Stimulated activated CD4-positive, alpha-beta T cell treated with anti-CD3 and anti-CD28 coated beads, Interleukin-4, amount 100 ng/mL, for 48 hours (primary cell): ENCODE data around the gene KCNQ5.
"Not testable (repeated sequence)": the region's sequence is repeated elsewhere in the genome, so short reads cannot be mapped to it uniquely, and the experiment has no call there.

Experiments used
- DNase-seq, 2 donors: peaks; one replicate each; pipeline ENCODE4 v3.0.0-alpha.2; 2020; ENCODE audit warnings: low read depth in 2 of 2

The KCNQ5 gene

DNA sequence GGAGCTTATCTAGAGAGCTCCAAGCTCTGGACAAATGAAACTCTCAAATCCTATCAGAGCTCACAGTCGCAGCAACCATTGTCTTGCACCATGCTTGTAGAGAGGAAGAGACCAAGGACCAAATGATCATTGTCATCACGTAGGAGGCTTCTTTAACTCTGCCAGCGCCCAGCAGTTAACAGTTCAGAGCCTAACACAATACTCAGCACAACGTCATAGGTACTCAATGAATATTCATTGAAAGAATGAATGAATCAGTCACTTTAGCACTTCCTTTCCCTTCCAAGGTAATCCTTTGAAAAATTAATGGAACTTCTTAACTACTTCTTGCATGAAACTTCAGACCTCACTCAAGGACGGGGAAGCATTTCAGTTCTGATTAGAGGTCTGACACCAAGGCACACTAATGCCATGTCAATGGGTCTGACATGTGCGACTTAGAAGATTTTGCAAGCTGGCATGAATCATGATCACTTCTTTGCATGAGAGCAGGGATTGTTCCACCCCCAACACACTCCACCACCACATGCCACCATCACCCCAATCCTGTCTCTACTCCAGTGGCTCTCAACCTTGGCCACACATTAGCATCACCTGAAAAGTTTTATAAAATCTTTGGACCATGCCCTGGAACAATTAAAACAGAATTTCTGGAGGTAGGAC lies 558.3 kb downstream of the KCNQ5 start:
- no peak for DNase-seq

DNA sequence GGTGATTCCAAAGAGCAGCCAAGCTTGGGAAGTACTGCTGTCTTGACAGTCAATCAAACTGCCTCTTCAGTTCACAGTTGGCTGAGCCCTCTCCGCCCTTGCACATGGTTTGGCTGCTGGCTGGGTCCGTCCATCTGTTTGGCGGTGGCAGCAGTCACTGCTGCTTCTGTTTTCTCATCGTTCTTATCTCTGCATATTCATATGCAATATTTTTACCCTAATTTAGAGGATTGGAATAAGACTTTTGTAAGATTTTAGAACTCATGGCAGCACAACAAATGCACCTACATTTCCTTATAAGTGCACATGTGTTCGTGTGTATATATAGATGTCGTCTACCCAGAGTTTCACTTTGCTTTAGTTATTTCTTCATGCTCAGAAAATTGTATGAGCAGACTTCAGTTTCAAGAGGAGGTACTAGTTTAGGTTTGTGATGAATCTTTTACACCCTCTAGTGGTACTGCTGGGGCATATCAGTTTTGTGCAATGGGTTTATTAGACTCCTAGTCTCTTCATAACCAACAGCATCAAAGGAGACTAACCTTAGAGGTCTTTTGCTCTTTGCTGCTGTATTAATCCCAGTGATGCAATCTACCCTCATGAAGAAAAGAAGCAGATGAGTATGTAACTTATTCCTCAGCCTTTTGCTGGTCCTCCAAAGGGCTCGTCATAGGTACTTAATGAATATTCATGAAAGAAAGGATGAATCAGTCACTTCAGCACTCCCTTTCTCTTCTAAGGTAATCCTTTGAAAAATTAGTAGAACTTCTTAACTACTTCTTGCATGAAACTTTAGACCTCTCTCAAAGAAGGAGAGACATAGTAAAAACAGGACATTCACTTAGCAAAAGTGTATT lies 559.1 kb downstream of the KCNQ5 start:
- DNase-seq = no peak

DNA sequence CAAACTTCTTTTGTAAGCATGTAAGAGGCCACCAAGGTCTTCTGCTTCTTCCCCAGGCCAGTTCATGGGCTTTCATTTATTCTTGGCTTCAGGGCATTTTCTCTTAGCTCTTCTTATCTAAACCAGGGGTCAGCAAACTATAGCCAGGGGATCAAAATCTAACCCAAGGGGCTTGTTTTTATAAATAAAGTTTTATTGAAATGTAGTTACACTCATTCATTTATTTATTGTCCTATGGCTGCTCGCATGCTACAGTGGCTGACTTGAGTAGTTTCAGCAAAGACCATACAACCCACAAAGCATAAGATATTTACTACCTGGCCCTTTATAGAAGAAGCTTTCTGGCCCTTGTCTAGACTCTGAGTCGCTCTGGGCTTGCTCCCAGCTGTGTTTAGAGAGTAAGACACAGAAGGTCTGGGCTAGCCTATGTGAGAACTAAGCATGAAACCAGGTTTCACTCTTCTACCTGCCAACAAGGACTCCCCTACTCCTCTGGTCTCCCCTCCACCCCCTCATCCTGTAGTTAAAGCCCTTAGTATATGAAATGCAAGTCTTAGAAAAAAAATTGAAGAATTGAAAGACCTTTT lies 560.2 kb downstream of the KCNQ5 start:
- no peak for DNase-seq

DNA sequence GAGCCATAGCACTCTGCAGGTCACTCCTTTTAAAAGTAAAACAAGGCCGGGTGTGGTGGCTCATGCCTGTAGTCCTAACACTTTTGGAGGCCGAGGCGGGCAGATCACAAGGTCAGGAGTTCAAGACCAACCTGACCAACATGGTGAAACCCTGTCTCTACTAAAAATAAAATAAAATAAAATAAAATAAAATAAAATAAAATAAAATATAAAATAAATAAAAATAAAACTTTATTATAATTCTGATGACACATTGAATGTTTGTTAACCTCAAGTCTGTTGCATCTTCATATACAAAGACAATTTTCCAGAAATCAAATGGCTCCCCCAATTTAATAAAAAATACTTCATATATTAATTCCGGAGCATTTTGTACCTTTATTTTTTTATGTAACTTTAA lies 571.4 kb downstream of the KCNQ5 start:
- DNase-seq = not testable (repeated sequence)

DNA sequence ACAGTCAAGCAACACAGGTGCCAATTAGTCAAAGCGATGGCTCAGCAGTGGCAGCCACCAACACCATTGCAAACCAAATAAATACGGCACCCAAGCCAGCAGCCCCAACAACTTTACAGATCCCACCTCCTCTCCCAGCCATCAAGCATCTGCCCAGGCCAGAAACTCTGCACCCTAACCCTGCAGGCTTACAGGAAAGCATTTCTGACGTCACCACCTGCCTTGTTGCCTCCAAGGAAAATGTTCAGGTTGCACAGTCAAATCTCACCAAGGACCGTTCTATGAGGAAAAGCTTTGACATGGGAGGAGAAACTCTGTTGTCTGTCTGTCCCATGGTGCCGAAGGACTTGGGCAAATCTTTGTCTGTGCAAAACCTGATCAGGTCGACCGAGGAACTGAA lies 572.9 kb downstream of the KCNQ5 start:
- DNase-seq = no peak

DNA sequence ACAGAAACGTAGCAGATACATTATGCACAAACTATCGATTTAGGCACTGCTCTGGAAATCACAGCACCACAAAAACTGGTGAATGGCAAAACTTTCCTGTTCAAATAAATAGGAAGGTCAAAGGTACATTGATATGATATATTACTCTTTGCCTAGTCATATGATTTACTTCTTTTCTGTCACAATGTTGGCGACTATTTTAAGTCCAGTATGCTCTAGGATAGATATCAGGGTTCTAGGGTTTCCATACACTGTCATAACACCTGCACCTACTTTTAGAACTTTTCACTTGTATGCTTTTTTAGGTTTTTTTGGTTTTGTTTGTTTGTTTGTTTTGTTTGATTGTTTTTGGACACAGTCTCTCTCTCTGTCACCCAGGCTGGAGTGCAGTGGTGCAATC lies 578.4 kb downstream of the KCNQ5 start:
- DNase-seq = no peak

DNA sequence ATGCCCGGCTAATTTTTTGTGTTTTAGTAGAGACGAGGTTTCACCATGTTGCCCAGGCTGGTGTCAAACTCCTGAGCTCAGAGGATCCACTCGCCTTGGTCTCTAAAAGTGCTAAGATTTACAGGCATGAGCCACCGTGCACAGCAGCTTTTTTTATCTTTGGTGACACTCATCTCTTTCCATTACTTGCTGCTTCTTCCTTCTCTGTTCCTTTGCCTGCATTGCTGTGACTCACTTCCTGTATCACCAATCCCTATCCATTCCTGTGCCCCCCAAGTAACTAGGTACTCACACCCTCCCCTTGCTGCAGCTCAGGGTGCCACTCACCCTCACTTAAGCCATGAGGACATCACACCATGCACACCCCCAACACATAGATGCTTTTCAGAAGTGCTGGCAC lies 578.9 kb downstream of the KCNQ5 start:
- no peak for DNase-seq

DNA sequence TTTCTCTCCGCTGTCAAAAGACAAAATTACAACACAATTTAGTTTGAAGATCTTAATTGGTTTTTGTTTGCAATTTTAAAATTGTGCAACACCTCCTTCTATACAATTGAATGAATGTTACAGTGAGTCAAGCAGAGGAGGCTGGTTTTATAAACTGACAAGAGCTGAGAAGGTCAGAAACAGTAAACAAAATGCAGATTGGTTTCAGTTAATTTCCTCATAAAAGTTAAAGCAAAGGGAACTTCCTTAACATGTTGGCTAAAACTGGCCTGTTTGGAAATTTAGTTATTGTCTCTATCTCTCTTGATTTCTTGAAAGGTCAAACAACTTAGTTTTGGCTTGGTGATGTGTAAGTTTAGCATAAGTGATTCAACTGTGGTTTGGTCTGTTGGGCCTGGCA lies 581.2 kb downstream of the KCNQ5 start:
- DNase-seq = no peak

DNA sequence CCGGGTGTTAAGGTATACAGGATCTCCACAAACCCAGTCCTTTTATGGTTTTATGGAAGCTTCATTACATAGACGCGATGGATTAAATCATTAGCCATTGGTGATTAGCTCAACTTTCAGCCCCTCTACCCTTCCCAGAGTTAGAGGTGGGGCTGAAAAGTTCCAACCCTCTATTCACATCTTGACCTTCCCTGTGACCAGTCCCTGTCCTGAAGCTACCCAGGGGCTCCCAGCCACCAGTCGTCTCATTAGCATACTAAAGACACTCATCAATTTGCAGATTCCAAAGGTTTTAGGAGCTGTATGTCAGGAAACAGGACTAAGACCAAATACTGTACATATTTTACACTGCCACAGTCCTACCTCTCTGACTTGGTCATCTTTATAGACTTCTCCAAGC lies 582.4 kb downstream of the KCNQ5 start:
- no peak for DNase-seq

DNA sequence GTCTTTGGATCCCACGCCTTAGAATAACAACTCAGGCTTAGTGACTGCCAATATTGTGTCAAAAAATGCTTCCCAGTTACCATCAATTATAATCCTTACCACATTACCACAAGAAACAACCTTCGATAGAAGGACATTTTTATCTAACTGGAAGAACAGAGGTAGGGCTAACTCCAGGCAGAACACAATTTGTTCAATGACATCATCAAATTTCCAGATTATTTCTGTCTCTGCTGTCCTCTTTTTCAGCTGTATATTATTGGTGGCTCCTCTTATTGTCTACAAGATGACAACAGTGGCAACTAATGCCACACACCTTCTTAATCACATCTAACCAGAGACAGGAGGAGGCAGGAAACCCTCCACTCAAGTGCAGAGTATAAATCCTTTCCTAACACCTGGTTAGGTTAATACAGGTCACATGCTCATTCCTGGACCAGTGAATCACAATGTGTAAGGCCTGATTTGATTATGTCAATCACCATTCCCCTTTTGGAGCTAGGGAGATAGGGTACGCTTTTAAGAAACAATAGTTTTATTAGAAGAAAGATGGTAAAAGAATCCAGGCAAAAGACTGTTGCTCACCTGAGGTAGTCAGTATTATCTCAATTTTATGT lies 585.5 kb downstream of the KCNQ5 start:
- no peak for DNase-seq

DNA sequence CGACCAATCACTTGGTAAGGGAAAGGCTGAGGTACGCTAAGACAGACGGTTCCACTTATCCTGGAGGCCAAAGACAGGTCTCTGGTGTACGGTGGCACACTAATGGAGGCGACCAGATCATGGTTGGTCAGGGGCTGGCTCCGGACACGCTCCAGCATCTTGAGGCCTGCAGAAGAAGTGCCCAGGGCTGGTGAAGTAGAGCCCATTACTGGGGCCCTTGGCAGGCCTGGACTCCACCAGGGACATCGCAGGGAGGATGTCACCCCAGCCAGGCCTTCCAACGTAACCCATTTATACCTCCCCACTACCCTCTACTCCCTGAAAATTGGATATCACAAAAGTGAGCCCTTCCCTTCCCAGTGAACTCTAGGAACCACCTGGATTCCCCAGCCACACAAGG lies 587.3 kb downstream of the KCNQ5 start:
- DNase-seq = no peak

DNA sequence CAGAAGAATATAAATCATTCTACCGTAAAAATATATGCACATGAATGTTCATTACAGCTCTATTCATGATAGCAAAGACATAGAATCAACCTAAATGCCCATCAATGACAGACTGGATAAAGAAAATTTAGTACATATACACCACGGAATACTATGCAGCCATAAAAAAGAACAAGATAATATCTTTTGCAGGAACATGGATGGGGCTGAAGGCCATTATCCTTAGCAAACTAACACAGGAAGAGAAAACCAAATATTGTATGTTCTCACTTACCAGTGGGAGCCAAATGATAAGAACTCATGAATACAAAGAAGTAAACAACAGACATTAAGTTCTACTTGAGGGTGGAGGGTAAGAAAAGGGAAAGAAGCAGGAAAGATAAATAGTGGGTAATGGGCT lies 595.0 kb downstream of the KCNQ5 start:
- no peak for DNase-seq

DNA sequence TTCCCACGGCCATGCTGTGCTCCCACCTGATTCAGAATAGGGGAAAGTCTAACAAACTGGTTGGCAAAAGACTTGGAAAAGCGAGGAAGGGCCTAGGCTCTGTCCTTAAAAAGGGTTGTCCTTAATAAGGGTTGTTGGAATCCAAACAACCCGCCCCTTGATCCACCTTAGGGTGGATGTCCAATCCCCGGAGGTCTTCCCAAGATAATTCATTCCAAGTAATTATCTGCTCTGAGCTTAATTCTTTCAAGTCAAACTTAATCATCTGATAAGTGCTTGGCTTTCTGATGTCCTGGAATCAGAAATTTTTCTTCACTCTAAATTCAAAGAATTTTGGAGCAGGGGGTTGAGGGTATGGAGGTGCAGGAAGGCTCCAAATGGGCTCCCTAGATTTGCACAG lies 603.5 kb downstream of the KCNQ5 start, which contains the start of gene KHDC1L:
Gene KHDC1L, minus strand, starts transcription at position 101 of the 400 bp plus-strand sequence. Its CDS starts 88 bp downstream, at position 13.
- DNase-seq = no peak

DNA sequence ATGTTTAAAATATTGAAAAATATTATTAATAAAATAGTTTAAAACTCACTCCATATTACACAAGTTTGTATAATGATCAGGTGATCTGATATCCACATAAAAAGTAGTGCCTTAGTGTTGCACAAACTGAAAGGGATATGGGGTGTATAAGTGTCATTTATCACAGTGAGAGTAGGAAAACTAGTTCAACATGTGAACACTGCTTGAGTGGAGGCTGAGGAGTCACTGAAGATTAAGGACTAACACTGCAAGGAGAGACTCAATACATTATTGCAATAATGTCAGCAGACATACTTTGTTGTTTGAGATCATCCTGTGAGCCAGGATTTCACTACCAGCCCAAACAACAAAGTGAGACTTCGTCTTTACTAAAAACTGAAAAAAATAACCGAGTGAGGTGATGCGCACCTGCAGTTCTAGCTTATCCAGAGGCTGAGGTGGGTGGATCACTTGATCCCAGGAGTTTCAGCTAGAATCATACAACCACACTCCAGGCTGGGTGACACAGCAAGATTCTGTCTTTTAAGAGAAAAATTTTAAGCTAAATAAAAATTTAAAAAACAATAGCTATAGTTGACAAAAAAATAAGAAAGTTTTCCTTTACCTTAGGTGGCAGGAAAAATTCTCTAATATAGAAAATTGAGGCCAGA lies 605.9 kb downstream of the KCNQ5 start:
- no peak for DNase-seq

DNA sequence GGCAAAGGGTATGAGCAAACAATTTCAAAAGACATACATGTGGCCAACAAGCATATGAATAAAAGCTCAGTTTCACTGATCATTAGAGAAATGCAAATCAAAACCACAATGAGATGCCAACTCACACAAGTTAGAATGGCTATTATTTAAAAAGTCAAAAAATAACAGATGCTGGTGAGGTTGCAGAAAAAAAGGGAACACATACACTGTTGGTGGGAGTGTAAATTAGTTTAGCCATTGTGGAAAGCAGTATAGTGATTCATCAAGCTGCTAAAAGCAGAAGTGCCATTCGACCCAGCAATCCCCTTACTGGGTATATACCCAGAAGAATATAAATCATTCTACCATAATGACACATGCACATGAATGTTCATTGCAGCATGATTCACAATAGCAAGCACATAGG lies 610.1 kb downstream of the KCNQ5 start:
- DNase-seq = no peak

DNA sequence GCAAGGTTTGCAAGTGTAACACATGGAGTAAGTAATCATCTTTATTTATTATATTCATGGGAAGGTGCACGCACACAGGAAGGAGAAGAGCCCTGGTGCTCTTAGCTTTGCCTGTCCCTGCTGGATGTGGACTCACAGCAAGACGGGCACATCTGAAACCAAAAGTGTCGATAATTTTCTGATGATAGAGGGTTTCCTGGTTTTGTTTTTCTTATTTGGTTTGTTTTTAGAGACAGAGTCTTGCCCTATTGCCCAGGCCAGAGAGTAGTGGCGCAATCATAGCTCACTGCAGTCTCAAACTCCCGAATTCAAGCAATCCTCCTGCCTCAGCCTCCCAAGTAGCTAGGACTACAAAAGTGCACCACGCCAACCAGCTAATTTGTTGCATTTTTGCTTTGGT lies 611.2 kb downstream of the KCNQ5 start:
- no peak for DNase-seq

DNA sequence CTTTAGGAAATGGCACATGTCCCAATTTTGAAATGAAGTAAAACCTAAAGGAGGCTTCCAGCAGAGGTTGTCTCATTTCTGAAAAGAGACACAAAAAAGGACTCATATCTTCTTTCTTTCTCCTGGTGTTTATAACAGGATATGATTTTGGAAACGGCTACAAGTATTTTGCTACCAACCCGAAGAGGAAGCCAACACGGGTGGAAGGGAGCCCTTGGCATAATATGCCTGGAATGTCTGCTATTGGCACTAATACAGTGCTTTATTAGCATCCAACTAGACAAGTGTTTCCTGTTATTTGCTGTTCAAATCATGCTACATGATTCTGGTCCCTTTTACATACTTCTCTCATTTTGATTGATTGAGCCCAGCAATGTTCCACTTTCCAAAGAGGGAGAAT lies 612.1 kb downstream of the KCNQ5 start:
- DNase-seq = not testable (repeated sequence)

DNA sequence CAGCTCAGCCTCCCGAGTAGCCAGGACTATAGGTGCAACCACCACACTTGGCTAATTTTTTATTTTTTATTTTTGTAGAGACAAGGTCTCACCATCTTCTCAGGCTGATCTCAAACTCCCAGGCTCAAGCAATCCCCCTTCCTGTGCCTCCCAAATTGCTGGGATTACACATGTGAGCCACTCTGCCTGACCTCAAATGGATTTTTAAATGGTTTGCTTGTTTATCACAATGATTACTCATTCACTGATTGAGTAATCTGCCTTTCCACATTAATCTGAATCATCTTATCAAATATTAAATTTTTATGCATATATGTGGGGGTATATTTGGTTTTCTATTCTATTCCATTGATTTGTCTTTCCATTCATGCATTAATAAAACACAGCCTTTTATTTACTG lies 612.9 kb downstream of the KCNQ5 start:
- DNase-seq = no peak

DNA sequence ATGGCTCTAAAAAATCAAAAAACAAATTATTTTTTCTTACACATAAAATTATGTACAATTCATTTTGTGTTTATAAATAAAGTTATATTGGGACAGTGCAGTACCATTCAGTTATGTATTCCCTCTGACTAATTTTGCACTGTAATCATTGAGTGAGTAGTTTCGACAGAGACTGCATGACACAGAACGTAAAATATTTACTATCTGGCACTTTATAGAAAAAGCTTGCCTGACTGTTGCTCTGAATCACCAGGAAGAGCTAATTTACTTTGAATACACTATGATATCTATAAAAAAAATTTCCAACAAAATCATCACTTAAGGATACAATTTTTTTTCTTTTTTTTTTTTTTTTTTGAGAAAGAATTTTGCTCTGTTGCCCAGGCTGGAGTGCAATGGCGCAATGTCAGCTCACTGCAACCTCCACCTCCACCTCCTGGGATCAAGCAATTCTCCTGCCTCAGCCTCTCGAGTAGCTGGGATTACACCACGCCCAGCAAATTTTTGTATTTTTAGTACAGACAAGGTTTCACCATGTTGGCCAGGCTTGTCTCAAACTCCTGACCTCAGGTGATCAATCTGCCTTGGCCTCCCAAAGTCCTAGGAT lies 614.4 kb downstream of the KCNQ5 start:
- DNase-seq = no peak

DNA sequence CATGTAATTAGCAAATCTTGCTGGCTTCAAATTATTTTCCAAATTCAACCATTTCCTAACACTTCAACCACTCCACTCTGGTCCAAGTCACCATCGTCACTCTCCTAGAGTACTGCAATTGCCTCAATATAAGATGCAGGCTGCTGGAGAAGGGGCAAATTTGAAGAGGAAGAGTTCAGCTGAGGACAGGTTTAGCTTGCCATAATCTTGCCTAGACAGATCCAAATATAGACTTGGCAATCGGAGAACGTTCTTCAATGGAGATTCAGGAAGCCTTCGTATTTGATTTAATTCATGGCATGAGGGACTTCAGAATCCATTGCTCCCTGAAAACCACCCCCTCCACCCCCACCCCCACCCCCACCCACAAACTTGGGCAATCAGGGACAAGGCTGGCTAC lies 618.9 kb downstream of the KCNQ5 start:
- DNase-seq = no peak

DNA sequence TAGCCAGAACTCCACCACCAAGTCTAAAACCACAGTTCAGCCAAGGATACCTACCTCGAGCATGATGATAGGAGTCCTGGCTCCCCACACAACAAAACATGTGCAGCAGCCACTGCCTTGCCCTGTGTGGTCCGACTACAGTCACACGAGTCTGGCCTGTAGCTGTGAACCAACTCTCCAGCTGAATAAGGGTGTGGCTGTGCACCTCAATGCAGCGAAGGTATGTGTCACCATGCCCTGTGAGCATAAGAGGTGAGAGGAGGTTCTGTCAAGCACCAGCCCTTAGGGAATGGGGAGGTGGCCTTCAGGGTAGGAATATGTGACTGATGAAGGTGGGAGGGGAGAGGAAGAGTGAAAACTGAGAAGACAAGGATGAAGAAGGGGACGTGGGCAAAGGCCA lies 620.1 kb downstream of the KCNQ5 start:
- no peak for DNase-seq
